HL-60 (cell line): Measurements from ENCODE around the gene CFL1.

Experiments used
- POLR2AphosphoS5 ChIP-seq: IDR thresholded peaks from 2 replicates; pipeline ENCODE4 v1.6.1; 2012; ENCODE audit warnings: low read depth
- SPI1 ChIP-seq: IDR thresholded peaks from 2 replicates; pipeline ENCODE4 v1.6.1; 2012; ENCODE audit warnings: low read depth, mild to moderate bottlenecking, borderline replicate concordance
- TF ChIP-seq, protein P1 (sequence below): IDR thresholded peaks from one replicate; pipeline ENCODE4 v1.5.1; 2011; ENCODE audit warnings: low read length, control low read depth, inconsistent platforms; ENCODE audit not compliant: insufficient read depth

DNA sequence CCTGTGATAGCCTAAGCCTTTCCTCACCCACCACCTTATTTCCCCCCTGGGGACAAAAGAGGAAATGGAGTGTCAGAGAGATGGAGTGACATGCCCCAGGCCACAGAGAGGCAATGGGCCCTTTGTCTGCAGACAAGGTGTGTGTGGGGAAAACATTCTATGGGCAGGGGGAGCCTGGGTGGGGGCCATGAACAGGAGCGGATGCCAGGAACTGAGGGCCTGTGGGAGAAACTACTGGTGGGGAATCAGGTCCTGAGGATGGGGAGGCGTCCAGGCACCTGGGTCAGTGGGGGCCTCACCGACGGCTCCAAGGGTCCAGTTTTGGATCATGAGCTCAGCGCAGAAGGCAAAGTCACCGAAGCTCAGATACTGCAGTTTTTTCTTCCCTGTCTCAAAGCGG lies 27.3 kb upstream of the CFL1 start:
- TF ChIP-seq, protein P1, sequence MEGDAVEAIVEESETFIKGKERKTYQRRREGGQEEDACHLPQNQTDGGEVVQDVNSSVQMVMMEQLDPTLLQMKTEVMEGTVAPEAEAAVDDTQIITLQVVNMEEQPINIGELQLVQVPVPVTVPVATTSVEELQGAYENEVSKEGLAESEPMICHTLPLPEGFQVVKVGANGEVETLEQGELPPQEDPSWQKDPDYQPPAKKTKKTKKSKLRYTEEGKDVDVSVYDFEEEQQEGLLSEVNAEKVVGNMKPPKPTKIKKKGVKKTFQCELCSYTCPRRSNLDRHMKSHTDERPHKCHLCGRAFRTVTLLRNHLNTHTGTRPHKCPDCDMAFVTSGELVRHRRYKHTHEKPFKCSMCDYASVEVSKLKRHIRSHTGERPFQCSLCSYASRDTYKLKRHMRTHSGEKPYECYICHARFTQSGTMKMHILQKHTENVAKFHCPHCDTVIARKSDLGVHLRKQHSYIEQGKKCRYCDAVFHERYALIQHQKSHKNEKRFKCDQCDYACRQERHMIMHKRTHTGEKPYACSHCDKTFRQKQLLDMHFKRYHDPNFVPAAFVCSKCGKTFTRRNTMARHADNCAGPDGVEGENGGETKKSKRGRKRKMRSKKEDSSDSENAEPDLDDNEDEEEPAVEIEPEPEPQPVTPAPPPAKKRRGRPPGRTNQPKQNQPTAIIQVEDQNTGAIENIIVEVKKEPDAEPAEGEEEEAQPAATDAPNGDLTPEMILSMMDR: no peak
- TF ChIP-seq POLR2AphosphoS5: no peak
- no peak for TF ChIP-seq SPI1
